ENCODE results near the gene PVR. TPM values are rescaled to one million over a fixed set of nuclear protein-coding genes. Genes with fewer than 3 reads are reported as not detected.
"Not testable (repeated sequence)": the region's sequence is repeated elsewhere in the genome, so short reads cannot be mapped to it uniquely, and the experiment has no call there.

The PVR gene
- total and polyA plus RNA-seq, 10 of the 15 experiments (the other 5 are each of a cell fraction or from before 2014, with no cell fraction given): 0.07 to 4.0 (median 1.9) TPM

- TF ChIP-seq, protein P1, sequence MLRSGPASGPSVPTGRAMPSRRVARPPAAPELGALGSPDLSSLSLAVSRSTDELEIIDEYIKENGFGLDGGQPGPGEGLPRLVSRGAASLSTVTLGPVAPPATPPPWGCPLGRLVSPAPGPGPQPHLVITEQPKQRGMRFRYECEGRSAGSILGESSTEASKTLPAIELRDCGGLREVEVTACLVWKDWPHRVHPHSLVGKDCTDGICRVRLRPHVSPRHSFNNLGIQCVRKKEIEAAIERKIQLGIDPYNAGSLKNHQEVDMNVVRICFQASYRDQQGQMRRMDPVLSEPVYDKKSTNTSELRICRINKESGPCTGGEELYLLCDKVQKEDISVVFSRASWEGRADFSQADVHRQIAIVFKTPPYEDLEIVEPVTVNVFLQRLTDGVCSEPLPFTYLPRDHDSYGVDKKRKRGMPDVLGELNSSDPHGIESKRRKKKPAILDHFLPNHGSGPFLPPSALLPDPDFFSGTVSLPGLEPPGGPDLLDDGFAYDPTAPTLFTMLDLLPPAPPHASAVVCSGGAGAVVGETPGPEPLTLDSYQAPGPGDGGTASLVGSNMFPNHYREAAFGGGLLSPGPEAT (IDR thresholded peaks at IDR 0.05; ENCODE audit: low read depth): no peak
- no peak for TF ChIP-seq SIX5 (IDR thresholded peaks at IDR 0.05; ENCODE audit: low read depth, low read length, severe bottlenecking)
Measured at GRCh38 chr19:44624840-44625354, 18.8 kb upstream of the PVR start (continued).

DNA sequence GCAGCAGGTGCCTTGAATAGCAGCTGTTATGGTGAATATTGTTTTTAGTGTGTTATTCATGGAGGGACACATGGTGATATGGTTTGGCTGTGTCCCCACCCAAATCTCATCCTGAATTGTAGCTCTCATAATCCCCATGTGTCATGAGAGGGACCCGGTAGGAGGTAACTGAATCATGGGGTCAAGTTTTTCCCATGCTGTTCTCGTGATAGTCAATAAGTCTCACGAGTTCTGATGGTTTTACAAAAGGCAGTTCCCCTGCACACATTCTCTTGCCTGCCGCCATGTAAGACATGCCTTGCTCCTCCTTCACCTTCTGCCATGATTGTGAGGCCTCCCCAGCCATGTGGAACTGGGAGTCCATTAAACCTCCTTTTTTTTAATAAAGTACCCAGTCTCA lies 18.1 kb upstream of the PVR start:
- not testable (repeated sequence) for H3K4me2 ChIP-seq (ENCODE audit: control insufficient read depth, insufficient read depth); BruUV-seq (replicated peaks)

DNA sequence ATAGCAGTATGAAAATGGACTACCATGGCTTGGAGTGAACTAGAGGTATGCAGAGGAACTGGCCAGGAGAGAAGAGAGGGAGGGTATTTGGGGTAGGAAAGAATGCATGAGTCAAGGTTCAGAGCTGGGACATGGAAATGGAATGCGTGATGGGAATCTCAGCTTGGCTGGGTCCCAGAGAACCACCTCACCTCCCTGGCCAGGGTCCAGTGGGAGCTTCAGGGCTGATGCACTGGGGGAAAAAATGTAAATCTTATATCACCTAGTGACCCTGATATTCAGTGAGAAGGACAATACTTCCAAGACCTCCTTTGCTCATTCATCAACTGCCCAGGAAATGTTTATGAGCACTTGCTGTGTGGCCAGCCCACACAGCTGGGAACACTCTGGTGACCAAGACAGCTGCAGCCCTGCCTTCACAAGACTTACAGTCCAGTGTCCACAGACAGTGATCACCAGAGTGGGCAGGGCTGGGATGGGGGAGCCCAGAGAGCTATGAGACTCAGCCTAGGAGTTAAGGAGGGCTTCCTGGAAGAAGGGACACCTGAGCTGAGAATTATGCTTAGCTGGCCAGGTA lies 17.6 kb upstream of the PVR start:
- Histone ChIP-seq H3K27me3 (replicated peaks in 1 of 2; ENCODE audit: control insufficient read depth in 2 of 2, insufficient read depth in 2 of 2, low read length in 1 of 2) (no peaks in the 10 kb centered on the region), H4K20me1 (ENCODE audit: control insufficient read depth, insufficient read depth) (no peaks in the 10 kb centered on the region), H3K4me3 (no peak overlapping the region), H3K4me2 (ENCODE audit: control insufficient read depth, insufficient read depth) (no peak overlapping the region), H2AFZ (ENCODE audit: control insufficient read depth, low read depth, low read length) (no peak overlapping the region), H3K9ac (ENCODE audit: control insufficient read depth, insufficient read depth, low read length) (no peak overlapping the region), H3K9me3 (replicated peaks; ENCODE audit: control insufficient read depth, insufficient read depth, low read length) (no peaks in the 10 kb centered on the region; the same call in 2 of the 3 replicates), H3K36me3 (ENCODE audit: control insufficient read depth in 2 of 2, insufficient read depth in 2 of 2, low read length in 1 of 2) (no peaks in the 10 kb centered on the region), H3K27ac (ENCODE audit: control insufficient read depth, insufficient read depth) (no peak overlapping the region), H3K4me1 (ENCODE audit: control insufficient read depth, insufficient read depth, low read length) (no peaks in the 10 kb centered on the region), H3K79me2 (ENCODE audit: control insufficient read depth, insufficient read depth, low read length) (no peaks in the 10 kb centered on the region)
- no peak for ATAC-seq
- RAD21 ChIA-PET (ENCODE audit: unreplicated experiment): no interaction called here
- no TSS peak for BruUV-seq (replicated peaks)
- in situ Hi-C loops (cut with MboI) (no loop called here), intact Hi-C loops (cut with micrococcal nuclease; ENCODE audit: unreplicated experiment) (no loop called here)
- DNase-seq (ENCODE audit: low read depth, low spot score): no peak
- FAIRE-seq: no peak
- 5% methylated on average over 1 of the region's 1 CpG for WGBS (ENCODE audit: insufficient coverage, insufficient replicate concordance, low lambda C conversion rate, missing lambda C conversion rate)
- CTCF ChIA-PET: no interaction called here
- POLR2A ChIA-PET: no interaction called here
- SMC1A ChIA-PET (ENCODE audit: uncharacterized antibody, unreplicated experiment): no interaction called here
- TF ChIP-seq TCF3 (IDR thresholded peaks at IDR 0.05; ENCODE audit: borderline replicate concordance, insufficient read depth, low read depth, low read length): no peak
- TF ChIP-seq ELK1 (IDR thresholded peaks at IDR 0.05; ENCODE audit: low read depth, low read length): no peak
- no peak for TF ChIP-seq NFXL1 (IDR thresholded peaks at IDR 0.05; ENCODE audit: borderline replicate concordance)
- no peak for TF ChIP-seq HDAC6 (IDR thresholded peaks at IDR 0.05; ENCODE audit: unreplicated experiment)
- TF ChIP-seq ZNF274 (IDR thresholded peaks at IDR 0.05; ENCODE audit: insufficient read depth, insufficient read length): no peak
- no peak for TF ChIP-seq SIX5 (IDR thresholded peaks at IDR 0.05; ENCODE audit: low read depth, low read length, severe bottlenecking)
- TF ChIP-seq, protein P2, sequence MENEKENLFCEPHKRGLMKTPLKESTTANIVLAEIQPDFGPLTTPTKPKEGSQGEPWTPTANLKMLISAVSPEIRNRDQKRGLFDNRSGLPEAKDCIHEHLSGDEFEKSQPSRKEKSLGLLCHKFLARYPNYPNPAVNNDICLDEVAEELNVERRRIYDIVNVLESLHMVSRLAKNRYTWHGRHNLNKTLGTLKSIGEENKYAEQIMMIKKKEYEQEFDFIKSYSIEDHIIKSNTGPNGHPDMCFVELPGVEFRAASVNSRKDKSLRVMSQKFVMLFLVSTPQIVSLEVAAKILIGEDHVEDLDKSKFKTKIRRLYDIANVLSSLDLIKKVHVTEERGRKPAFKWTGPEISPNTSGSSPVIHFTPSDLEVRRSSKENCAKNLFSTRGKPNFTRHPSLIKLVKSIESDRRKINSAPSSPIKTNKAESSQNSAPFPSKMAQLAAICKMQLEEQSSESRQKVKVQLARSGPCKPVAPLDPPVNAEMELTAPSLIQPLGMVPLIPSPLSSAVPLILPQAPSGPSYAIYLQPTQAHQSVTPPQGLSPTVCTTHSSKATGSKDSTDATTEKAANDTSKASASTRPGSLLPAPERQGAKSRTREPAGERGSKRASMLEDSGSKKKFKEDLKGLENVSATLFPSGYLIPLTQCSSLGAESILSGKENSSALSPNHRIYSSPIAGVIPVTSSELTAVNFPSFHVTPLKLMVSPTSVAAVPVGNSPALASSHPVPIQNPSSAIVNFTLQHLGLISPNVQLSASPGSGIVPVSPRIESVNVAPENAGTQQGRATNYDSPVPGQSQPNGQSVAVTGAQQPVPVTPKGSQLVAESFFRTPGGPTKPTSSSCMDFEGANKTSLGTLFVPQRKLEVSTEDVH (IDR thresholded peaks at IDR 0.05; ENCODE audit: low read depth, partially characterized antibody): no peak
- no peak for TF ChIP-seq MEF2A (IDR thresholded peaks at IDR 0.05; ENCODE audit: insufficient read depth, low read depth, low read length)

More for the DNA sequence above, 18.1 kb upstream of the PVR start:
- H4K20me1 ChIP-seq (ENCODE audit: control insufficient read depth, insufficient read depth); H3K27ac ChIP-seq (ENCODE audit: control insufficient read depth, insufficient read depth); H3K36me3 ChIP-seq (ENCODE audit: control insufficient read depth in 2 of 2, insufficient read depth in 2 of 2, low read length in 1 of 2); H3K9me3 ChIP-seq (replicated peaks; ENCODE audit: control insufficient read depth, insufficient read depth, low read length); DNase-seq (ENCODE audit: low read depth, low spot score); SMC1A ChIA-PET (ENCODE audit: uncharacterized antibody, unreplicated experiment); H3K4me1 ChIP-seq (ENCODE audit: control insufficient read depth, insufficient read depth, low read length); H3K9ac ChIP-seq (ENCODE audit: control insufficient read depth, insufficient read depth, low read length); in situ Hi-C loops (cut with MboI); POLR2A ChIA-PET; H3K4me3 ChIP-seq; intact Hi-C loops (cut with micrococcal nuclease; ENCODE audit: unreplicated experiment); H2AFZ ChIP-seq (ENCODE audit: control insufficient read depth, low read depth, low read length); RAD21 ChIA-PET (ENCODE audit: unreplicated experiment); ATAC-seq; CTCF ChIA-PET; H3K27me3 ChIP-seq (replicated peaks in 1 of 2; ENCODE audit: control insufficient read depth in 2 of 2, insufficient read depth in 2 of 2, low read length in 1 of 2); H3K79me2 ChIP-seq (ENCODE audit: control insufficient read depth, insufficient read depth, low read length): not testable (repeated sequence)
- 9% methylated on average over 4 of the region's 4 CpGs for WGBS (ENCODE audit: insufficient coverage, insufficient replicate concordance, low lambda C conversion rate, missing lambda C conversion rate)
- FAIRE-seq: peak; percentile 59
